Measurements from ENCODE around the gene ISY1.
"Not testable (repeated sequence)": the region's sequence is repeated elsewhere in the genome, so short reads cannot be mapped to it uniquely, and the experiment has no call there.

Gene ISY1

GRCh38 chr3:129112308-129113052 lies 48.4 kb downstream of the ISY1 start:
- no peak for TF ChIP-seq CTCF (IDR thresholded peaks at IDR 0.05; ENCODE audit: low read depth, low read length)
- H3K27ac ChIP-seq = no peak overlapping the region
- no peak for DNase-seq
- no peaks in the 10 kb centered on the region for H3K36me3 ChIP-seq
- no peaks in the 10 kb centered on the region for H3K27me3 ChIP-seq (ENCODE audit: insufficient read depth, low read depth, severe bottlenecking)
- no peaks in the 10 kb centered on the region for H3K9me3 ChIP-seq (ENCODE audit: severe bottlenecking)
- H3K4me3 ChIP-seq (ENCODE audit: low read depth, low read length) = no peak overlapping the region

- H3K4me3 ChIP-seq (ENCODE audit: low read depth, low read length); H3K36me3 ChIP-seq; H3K9me3 ChIP-seq (ENCODE audit: severe bottlenecking); DNase-seq; H3K27ac ChIP-seq; H3K27me3 ChIP-seq (ENCODE audit: insufficient read depth, low read depth, severe bottlenecking): not testable (repeated sequence)
Measured at GRCh38 chr3:129111076-129111780, 49.6 kb downstream of the ISY1 start.

- DNase-seq = no peak
- Histone ChIP-seq H3K9me3 (ENCODE audit: severe bottlenecking) (no peaks in the 10 kb centered on the region), H3K27ac (no peak overlapping the region), H3K27me3 (ENCODE audit: insufficient read depth, low read depth, severe bottlenecking) (no peaks in the 10 kb centered on the region), H3K4me3 (ENCODE audit: low read depth, low read length) (no peak overlapping the region), H3K36me3 (no peaks in the 10 kb centered on the region)
- no peak for TF ChIP-seq CTCF (IDR thresholded peaks at IDR 0.05; ENCODE audit: low read depth, low read length)
Measured at GRCh38 chr3:129107793-129108192, 53.1 kb downstream of the ISY1 start.

- peak; percentile 26 for DNase-seq
- Histone ChIP-seq H3K4me3 (ENCODE audit: low read depth, low read length) (no peak overlapping the region), H3K27ac (peak overlapping the region; percentile 60), H3K9me3 (ENCODE audit: severe bottlenecking) (no peaks in the 10 kb centered on the region), H3K36me3 (no peaks in the 10 kb centered on the region), H3K27me3 (ENCODE audit: insufficient read depth, low read depth, severe bottlenecking) (no peaks in the 10 kb centered on the region)
- no peak for TF ChIP-seq CTCF (IDR thresholded peaks at IDR 0.05; ENCODE audit: low read depth, low read length)
Measured at GRCh38 chr3:129106866-129107565, 53.8 kb downstream of the ISY1 start.

- no peaks in the 10 kb centered on the region for H3K9me3 ChIP-seq (ENCODE audit: severe bottlenecking)
- H3K4me3 ChIP-seq (ENCODE audit: low read depth, low read length) = no peak overlapping the region
- H3K36me3 ChIP-seq = no peaks in the 10 kb centered on the region
- peak; percentile 88 for DNase-seq
- no peaks in the 10 kb centered on the region for H3K27me3 ChIP-seq (ENCODE audit: insufficient read depth, low read depth, severe bottlenecking)
- TF ChIP-seq CTCF (IDR thresholded peaks at IDR 0.05; ENCODE audit: low read depth, low read length) = peak; percentile 71
- H3K27ac ChIP-seq = peak overlapping the region; percentile 60
Measured at GRCh38 chr3:129106320-129106719, 54.5 kb downstream of the ISY1 start.

- Histone ChIP-seq H3K36me3 (no peaks in the 10 kb centered on the region), H3K4me3 (ENCODE audit: low read depth, low read length) (no peak overlapping the region), H3K27me3 (ENCODE audit: insufficient read depth, low read depth, severe bottlenecking) (no peaks in the 10 kb centered on the region), H3K9me3 (ENCODE audit: severe bottlenecking) (no peaks in the 10 kb centered on the region), H3K27ac (peak overlapping the region; percentile 60)
- DNase-seq = no peak
- TF ChIP-seq CTCF (IDR thresholded peaks at IDR 0.05; ENCODE audit: low read depth, low read length) = no peak
Measured at GRCh38 chr3:129105862-129106261, 55.0 kb downstream of the ISY1 start.
